GM21786 (cell line): ENCODE results near the gene SLC44A4.
A peak's percentile ranks its signal among the peaks of the same experiment; 100 is the strongest.
"Not testable (repeated sequence)": the region's sequence is repeated elsewhere in the genome, so short reads cannot be mapped to it uniquely, and the experiment has no call there.

Experiments used
- ATAC-seq: cut with Tn5 transposase; IDR thresholded peaks from one replicate; pipeline ENCODE4 v1.9.1; 2021; ENCODE audit not compliant: unreplicated experiment

Gene SLC44A4

GRCh38 chr6:31880616-31881015, 1.8 kb upstream of the SLC44A4 start:
- ATAC-seq = no peak

- ATAC-seq = no peak
Observed at GRCh38 chr6:31879901-31880300, 1.1 kb upstream of the SLC44A4 start.

GRCh38 chr6:31879143-31879542, 346 bp upstream of the SLC44A4 start:
- no peak for ATAC-seq

- no peak for ATAC-seq
Observed at GRCh38 chr6:31878222-31878621, 575 bp downstream of the SLC44A4 start.

- no peak for ATAC-seq
Observed at GRCh38 chr6:31877651-31878161, 1.1 kb downstream of the SLC44A4 start.

- no peak for ATAC-seq
Observed at GRCh38 chr6:31877125-31877650, 1.6 kb downstream of the SLC44A4 start.

GRCh38 chr6:31876357-31876756, 2.4 kb downstream of the SLC44A4 start:
- ATAC-seq = no peak

- no peak for ATAC-seq
Observed at GRCh38 chr6:31875877-31876276, 2.9 kb downstream of the SLC44A4 start.

GRCh38 chr6:31874836-31875572, 3.8 kb downstream of the SLC44A4 start:
- ATAC-seq = no peak

- ATAC-seq = no peak
Observed at GRCh38 chr6:31874084-31874670, 4.6 kb downstream of the SLC44A4 start.

GRCh38 chr6:31871046-31871659, 7.6 kb downstream of the SLC44A4 start:
- ATAC-seq = no peak

GRCh38 chr6:31870385-31870921, 8.3 kb downstream of the SLC44A4 start:
- no peak for ATAC-seq

- no peak for ATAC-seq
Observed at GRCh38 chr6:31869343-31869742, 9.5 kb downstream of the SLC44A4 start.

- not testable (repeated sequence) for ATAC-seq
Observed at GRCh38 chr6:31868658-31868971, 10.2 kb downstream of the SLC44A4 start.

GRCh38 chr6:31865205-31866118, 13.3 kb downstream of the SLC44A4 start:
- ATAC-seq = no peak

GRCh38 chr6:31864818-31865204, 14.0 kb downstream of the SLC44A4 start:
- no peak for ATAC-seq

GRCh38 chr6:31864123-31864562, 14.7 kb downstream of the SLC44A4 start:
- not testable (repeated sequence) for ATAC-seq

GRCh38 chr6:31862344-31863235, 16.2 kb downstream of the SLC44A4 start, which contains the start of gene NEU1:
Gene NEU1 (minus strand): TSS chr6:31862821. CDS start chr6:31862776, 45 bp downstream.
- peak; percentile 92 for ATAC-seq

- no peak for ATAC-seq
Observed at GRCh38 chr6:31861919-31862343, 16.9 kb downstream of the SLC44A4 start.
